HCT116 (cell line): ENCODE measurements around the gene INO80. TPM values are rescaled to one million over a fixed set of nuclear protein-coding genes. Genes with fewer than 3 reads are reported as not detected.

Experiments used
- ATAC-seq: fragments of 200-7000 bp; cut with Tn5 transposase; 2 replicates; pipeline ENCODE4 v1.9.1; 2020; ENCODE audit warnings: mild to moderate bottlenecking, moderate library complexity
- BruUV-seq: library from RNA; stranded (reverse); fragments of 400-500 nt; replicated peaks from 2 replicates; lab custom pipeline; 2021; lab: Mats Ljungman, UMichigan
- CTCF ChIA-PET: fragments of 300-600 bp; sonication (Branson Sonifier 250); formaldehyde crosslinking; loops from one replicate; lab custom pipeline; 2021; ENCODE audit warnings: antibody characterized with exemption; lab: Charles Lee
- POLR2A ChIA-PET: fragments of 300-600, 350-600 bp; sonication (Branson Sonifier 250); formaldehyde crosslinking; loops from one replicate; lab custom pipeline; 2021; ENCODE audit warnings: antibody characterized with exemption; lab: Charles Lee
- RAD21 ChIA-PET, 2 experiments: fragments of 300-600 bp; sonication (Branson Sonifier 250); formaldehyde crosslinking; loops; one replicate each; lab custom pipeline; 2023; ENCODE audit warnings: low total read pairs in 2 of 2; ENCODE audit not compliant: uncharacterized antibody in 2 of 2, unreplicated experiment in 2 of 2, low non-redundant PET in 1 of 2; lab: Charles Lee
- DNase-seq: peaks from one replicate; pipeline ENCODE4 v3.0.0-alpha.2; 2010; ENCODE audit warnings: low read depth, low spot score
- H2AFZ ChIP-seq: fragments of 200-600 bp; shearing (Covaris generic), sonication (generic); 2 replicates; pipeline ENCODE4 v1.6.1; 2017; ENCODE audit warnings: low read depth, mixed run types, mixed read lengths, antibody characterized with exemption, low read length; ENCODE audit not compliant: poor library complexity, severe bottlenecking
- H3K27ac ChIP-seq: 2 replicates; pipeline ENCODE4 v1.5.1; 2012; ENCODE audit warnings: low read depth, low read length
- H3K27me3 ChIP-seq: fragments of 200-600 bp; sonication (generic); 2 replicates; pipeline ENCODE4 v1.6.1; 2016; ENCODE audit warnings: mixed run types, low read length, mixed read lengths; ENCODE audit not compliant: insufficient read depth
- H3K36me3 ChIP-seq, 2 experiments: fragments of 200-500 bp in 1 of 2; fragments of 200-600 bp in 1 of 2; sonication (Bioruptor generic) in 1 of 2; sonication (generic) in 1 of 2; 2 replicates each; pipeline versions ENCODE4 v1.5.1 to v1.6.1; 2014 to 2016; ENCODE audit warnings: low read length in 2 of 2, inconsistent platforms in 1 of 2, mixed read lengths in 1 of 2, mixed run types in 1 of 2; ENCODE audit not compliant: insufficient read depth in 2 of 2, control insufficient read depth in 1 of 2
- H3K4me1 ChIP-seq, 2 experiments: fragments of 200-600 bp in 1 of 2; sonication (generic) in 1 of 2; 2 replicates each; pipeline versions ENCODE4 v1.5.1 to v1.6.1; 2012 to 2017; ENCODE audit warnings: low read length in 2 of 2, inconsistent platforms in 1 of 2, mild to moderate bottlenecking in 1 of 2, mixed read lengths in 1 of 2, mixed run types in 1 of 2, moderate library complexity in 1 of 2; ENCODE audit not compliant: insufficient read depth in 2 of 2, control insufficient read depth in 1 of 2
- H3K4me2 ChIP-seq: fragments of 200-600 bp; sonication (generic); 2 replicates; pipeline ENCODE4 v1.6.1; 2017; ENCODE audit warnings: mixed run types, low read length, mixed read lengths
- H3K4me3 ChIP-seq, 2 experiments: fragments of 200-600 bp in 1 of 2; sonication (generic) in 1 of 2; replicated peaks in 1 of 2; 2 replicates each; pipeline ENCODE4 v1.5.1; 2011 to 2016; ENCODE audit warnings: low read length in 2 of 2, control low read depth in 1 of 2, low read depth in 1 of 2, mild to moderate bottlenecking in 1 of 2, mixed read lengths in 1 of 2, mixed run types in 1 of 2
- H3K79me2 ChIP-seq: fragments of 200-600 bp; sonication (generic); 2 replicates; pipeline ENCODE4 v1.6.1; 2017; ENCODE audit warnings: mild to moderate bottlenecking, mixed run types, low read length, moderate library complexity, mixed read lengths; ENCODE audit not compliant: insufficient read depth
- H3K9ac ChIP-seq: fragments of 200-600 bp; sonication (generic); 2 replicates; pipeline ENCODE4 v1.6.1; 2016; ENCODE audit warnings: low read length, mixed read lengths
- H3K9me2 ChIP-seq: fragments of 200-600 bp; sonication (generic), shearing (Covaris generic); 2 replicates; pipeline ENCODE4 v1.6.1; 2017; ENCODE audit warnings: mixed run types, mild to moderate bottlenecking, moderate library complexity; ENCODE audit not compliant: insufficient read depth
- H3K9me3 ChIP-seq, 2 experiments: fragments of 200-500 bp in 1 of 2; fragments of 200-600 bp in 1 of 2; sonication (Bioruptor generic) in 1 of 2; sonication (generic) in 1 of 2; 2 replicates each; pipeline ENCODE4 v1.6.1; 2014 to 2017; ENCODE audit warnings: low read length in 2 of 2, mixed read lengths in 2 of 2, inconsistent platforms in 1 of 2, low read depth in 1 of 2, mild to moderate bottlenecking in 1 of 2, mixed run types in 1 of 2, moderate library complexity in 1 of 2; ENCODE audit not compliant: control insufficient read depth in 1 of 2, insufficient read depth in 1 of 2
- H4K20me1 ChIP-seq: fragments of 200-600 bp; sonication (generic), shearing (Covaris generic); 2 replicates; pipeline ENCODE4 v1.6.1; 2017; ENCODE audit warnings: mixed run types, mild to moderate bottlenecking, moderate library complexity; ENCODE audit not compliant: insufficient read depth
- CBX3 ChIP-seq: IDR thresholded peaks from 2 replicates; pipeline ENCODE4 v1.6.1; 2012; ENCODE audit warnings: low read depth
- CEBPB ChIP-seq: IDR thresholded peaks from 2 replicates; pipeline ENCODE4 v1.6.1; 2012; ENCODE audit warnings: low read depth
- ELF1 ChIP-seq: IDR thresholded peaks from 2 replicates; pipeline ENCODE4 v1.6.1; 2012; ENCODE audit warnings: low read depth, borderline replicate concordance
- EZH2phosphoT487 ChIP-seq: fragments of 200-600 bp; IDR thresholded peaks from 2 replicates; pipeline ENCODE4 v1.6.1; 2018; ENCODE audit warnings: antibody characterized with exemption, borderline replicate concordance
- FOSL1 ChIP-seq: IDR thresholded peaks from 2 replicates; pipeline ENCODE4 v1.6.1; 2012; ENCODE audit warnings: low read depth
- POLR2AphosphoS5 ChIP-seq: IDR thresholded peaks from 2 replicates; pipeline ENCODE4 v1.6.1; 2011; ENCODE audit warnings: mild to moderate bottlenecking, low read depth, low read length, moderate library complexity
- RAD21 ChIP-seq: IDR thresholded peaks from 2 replicates; pipeline ENCODE4 v1.6.1; 2012; ENCODE audit warnings: low read depth, mild to moderate bottlenecking
- SIN3A ChIP-seq: IDR thresholded peaks from 2 replicates; pipeline ENCODE4 v1.6.1; 2012; ENCODE audit warnings: low read depth
- SRF ChIP-seq: IDR thresholded peaks from 2 replicates; pipeline ENCODE4 v1.6.1; 2012; ENCODE audit warnings: low read depth
- ZFX ChIP-seq: fragments of 450-650 bp; IDR thresholded peaks from 2 replicates; pipeline ENCODE4 v1.6.1; 2017
- intact Hi-C: fragments of 100-400 bp; cut with micrococcal nuclease; formaldehyde crosslinking; loops from 2 replicates; pipeline ENCODE4 v1.10.0; 2022
- total RNA-seq: library from RNA; stranded (reverse); gene quantifications from one replicate; pipeline ENCODE4 v1.2.1, GENCODE V29; 2021; ENCODE audit not compliant: unreplicated experiment
- TF ChIP-seq, protein P1 (sequence below): IDR thresholded peaks from 2 replicates; pipeline ENCODE4 v1.6.1; 2012; ENCODE audit warnings: low read depth
- TF ChIP-seq, protein P2 (sequence below): IDR thresholded peaks from 2 replicates; pipeline ENCODE4 v1.6.1; 2011; ENCODE audit warnings: mild to moderate bottlenecking, low read length, moderate library complexity; ENCODE audit not compliant: insufficient replicate concordance; ENCODE audit errors: extremely low read depth
- TF ChIP-seq, protein P3 (sequence below), 3 experiments: fragments of 200-600 bp in 1 of 3; sonication (generic) in 1 of 3; IDR thresholded peaks in 2 of 3; conservative IDR thresholded peaks in 1 of 3; 2 replicates each; pipeline ENCODE4 v1.5.1; 2012 to 2017; ENCODE audit warnings: low read depth in 2 of 3, low read length in 2 of 3, antibody characterized with exemption in 1 of 3, borderline replicate concordance in 1 of 3, control low read depth in 1 of 3, mild to moderate bottlenecking in 1 of 3, mixed read lengths in 1 of 3, mixed run types in 1 of 3, moderate library complexity in 1 of 3; ENCODE audit not compliant: insufficient read depth in 1 of 3

INO80 gene
- total RNA-seq, 1 experiment from 2014 or later: 28.2 TPM

DNA sequence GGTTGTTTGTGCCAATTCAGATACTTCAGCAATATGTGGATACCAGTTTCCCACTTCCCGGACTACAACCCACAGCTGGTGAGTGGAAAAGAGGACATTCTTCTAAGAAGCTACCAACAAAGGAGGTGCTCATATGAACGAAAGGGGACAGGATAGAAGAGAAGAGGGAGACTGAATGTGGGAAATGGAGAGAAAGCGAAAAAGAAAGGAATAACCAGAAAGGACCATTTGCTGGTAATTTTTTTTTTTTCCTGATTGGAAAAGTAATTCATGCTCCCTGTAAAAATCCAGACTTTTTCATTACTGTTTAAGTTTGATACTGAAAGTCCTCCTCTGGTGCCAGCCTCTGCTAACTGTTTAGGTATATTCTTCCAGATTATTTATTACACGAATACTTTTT is 164.3 kb downstream of the INO80 start:
- Histone ChIP-seq H3K4me1 (peaks cover 9 to 23% of the 10 kb centered on the region in 2 experiments; a peak in 2 of 4 replicates), H3K27me3 (no peaks in the 10 kb centered on the region), H4K20me1 (no peaks in the 10 kb centered on the region), H3K4me3 (no peak overlapping the region), H2AFZ (no peak overlapping the region), H3K9me2 (no peaks in the 10 kb centered on the region), H3K79me2 (no peaks in the 10 kb centered on the region), H3K27ac (no peak overlapping the region), H3K9ac (no peak overlapping the region), H3K4me2 (peak overlapping the region; percentile 95; the same call in 1 of the 2 replicates), H3K9me3 (no peaks in the 10 kb centered on the region), H3K36me3 (no peaks in the 10 kb centered on the region)
- POLR2A ChIA-PET: interaction anchor here (2.1 to 3.9 kb wide), 3 partner anchors 10 to 22 kb away, joined by 39 to 48 read pairs (median 44); partner anchors contain the start of gene DLL4
- DNase-seq: no peak
- CTCF ChIA-PET: interaction anchor here (2.8 kb wide), 1 partner anchor 10 kb away, joined by 24 read pairs; no protein-coding TSS in a partner anchor
- TSS peak; percentile 88 for BruUV-seq
- intact Hi-C loops: no loop called here
- ATAC-seq: no peak
- TF ChIP-seq CBX3: no peak
- no peak for TF ChIP-seq ZFX
- TF ChIP-seq POLR2AphosphoS5: no peak
- TF ChIP-seq RAD21: no peak
- no peak for TF ChIP-seq SIN3A
- RAD21 ChIA-PET: no interaction called here

DNA sequence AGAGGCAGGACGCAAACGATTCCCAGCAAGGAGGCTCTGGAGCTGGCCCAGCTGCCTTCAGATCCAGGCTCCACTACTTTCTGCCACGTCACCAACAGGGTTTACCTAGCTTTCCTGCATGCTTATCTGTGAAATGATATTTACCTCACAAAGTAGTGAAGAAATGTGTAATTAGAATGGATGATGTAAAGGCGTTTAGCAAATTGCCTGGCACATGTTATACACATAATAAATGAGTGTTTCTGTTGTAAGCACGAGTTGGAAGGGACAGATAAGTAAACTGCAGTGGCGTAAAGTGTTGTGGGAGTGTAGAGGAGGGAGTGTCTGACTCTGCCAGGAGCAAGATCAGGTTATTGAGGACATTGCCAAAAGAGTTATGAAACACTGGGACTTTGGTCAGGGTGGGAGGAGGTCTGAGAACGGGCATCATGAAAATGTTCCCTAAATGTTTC is 166.3 kb downstream of the INO80 start:
- BruUV-seq: no TSS peak
- CTCF ChIA-PET: no interaction called here
- RAD21 ChIA-PET: no interaction called here
- TF ChIP-seq RAD21 (no peak), ZFX (no peak), SRF (no peak), ELF1 (no peak), EZH2phosphoT487 (no peak), CEBPB (no peak), FOSL1 (no peak)
- TF ChIP-seq, protein P1, sequence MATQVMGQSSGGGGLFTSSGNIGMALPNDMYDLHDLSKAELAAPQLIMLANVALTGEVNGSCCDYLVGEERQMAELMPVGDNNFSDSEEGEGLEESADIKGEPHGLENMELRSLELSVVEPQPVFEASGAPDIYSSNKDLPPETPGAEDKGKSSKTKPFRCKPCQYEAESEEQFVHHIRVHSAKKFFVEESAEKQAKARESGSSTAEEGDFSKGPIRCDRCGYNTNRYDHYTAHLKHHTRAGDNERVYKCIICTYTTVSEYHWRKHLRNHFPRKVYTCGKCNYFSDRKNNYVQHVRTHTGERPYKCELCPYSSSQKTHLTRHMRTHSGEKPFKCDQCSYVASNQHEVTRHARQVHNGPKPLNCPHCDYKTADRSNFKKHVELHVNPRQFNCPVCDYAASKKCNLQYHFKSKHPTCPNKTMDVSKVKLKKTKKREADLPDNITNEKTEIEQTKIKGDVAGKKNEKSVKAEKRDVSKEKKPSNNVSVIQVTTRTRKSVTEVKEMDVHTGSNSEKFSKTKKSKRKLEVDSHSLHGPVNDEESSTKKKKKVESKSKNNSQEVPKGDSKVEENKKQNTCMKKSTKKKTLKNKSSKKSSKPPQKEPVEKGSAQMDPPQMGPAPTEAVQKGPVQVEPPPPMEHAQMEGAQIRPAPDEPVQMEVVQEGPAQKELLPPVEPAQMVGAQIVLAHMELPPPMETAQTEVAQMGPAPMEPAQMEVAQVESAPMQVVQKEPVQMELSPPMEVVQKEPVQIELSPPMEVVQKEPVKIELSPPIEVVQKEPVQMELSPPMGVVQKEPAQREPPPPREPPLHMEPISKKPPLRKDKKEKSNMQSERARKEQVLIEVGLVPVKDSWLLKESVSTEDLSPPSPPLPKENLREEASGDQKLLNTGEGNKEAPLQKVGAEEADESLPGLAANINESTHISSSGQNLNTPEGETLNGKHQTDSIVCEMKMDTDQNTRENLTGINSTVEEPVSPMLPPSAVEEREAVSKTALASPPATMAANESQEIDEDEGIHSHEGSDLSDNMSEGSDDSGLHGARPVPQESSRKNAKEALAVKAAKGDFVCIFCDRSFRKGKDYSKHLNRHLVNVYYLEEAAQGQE: no peak
- TF ChIP-seq, protein P2, sequence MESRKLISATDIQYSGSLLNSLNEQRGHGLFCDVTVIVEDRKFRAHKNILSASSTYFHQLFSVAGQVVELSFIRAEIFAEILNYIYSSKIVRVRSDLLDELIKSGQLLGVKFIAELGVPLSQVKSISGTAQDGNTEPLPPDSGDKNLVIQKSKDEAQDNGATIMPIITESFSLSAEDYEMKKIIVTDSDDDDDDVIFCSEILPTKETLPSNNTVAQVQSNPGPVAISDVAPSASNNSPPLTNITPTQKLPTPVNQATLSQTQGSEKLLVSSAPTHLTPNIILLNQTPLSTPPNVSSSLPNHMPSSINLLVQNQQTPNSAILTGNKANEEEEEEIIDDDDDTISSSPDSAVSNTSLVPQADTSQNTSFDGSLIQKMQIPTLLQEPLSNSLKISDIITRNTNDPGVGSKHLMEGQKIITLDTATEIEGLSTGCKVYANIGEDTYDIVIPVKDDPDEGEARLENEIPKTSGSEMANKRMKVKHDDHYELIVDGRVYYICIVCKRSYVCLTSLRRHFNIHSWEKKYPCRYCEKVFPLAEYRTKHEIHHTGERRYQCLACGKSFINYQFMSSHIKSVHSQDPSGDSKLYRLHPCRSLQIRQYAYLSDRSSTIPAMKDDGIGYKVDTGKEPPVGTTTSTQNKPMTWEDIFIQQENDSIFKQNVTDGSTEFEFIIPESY: no peak
- TF ChIP-seq, protein P3, sequence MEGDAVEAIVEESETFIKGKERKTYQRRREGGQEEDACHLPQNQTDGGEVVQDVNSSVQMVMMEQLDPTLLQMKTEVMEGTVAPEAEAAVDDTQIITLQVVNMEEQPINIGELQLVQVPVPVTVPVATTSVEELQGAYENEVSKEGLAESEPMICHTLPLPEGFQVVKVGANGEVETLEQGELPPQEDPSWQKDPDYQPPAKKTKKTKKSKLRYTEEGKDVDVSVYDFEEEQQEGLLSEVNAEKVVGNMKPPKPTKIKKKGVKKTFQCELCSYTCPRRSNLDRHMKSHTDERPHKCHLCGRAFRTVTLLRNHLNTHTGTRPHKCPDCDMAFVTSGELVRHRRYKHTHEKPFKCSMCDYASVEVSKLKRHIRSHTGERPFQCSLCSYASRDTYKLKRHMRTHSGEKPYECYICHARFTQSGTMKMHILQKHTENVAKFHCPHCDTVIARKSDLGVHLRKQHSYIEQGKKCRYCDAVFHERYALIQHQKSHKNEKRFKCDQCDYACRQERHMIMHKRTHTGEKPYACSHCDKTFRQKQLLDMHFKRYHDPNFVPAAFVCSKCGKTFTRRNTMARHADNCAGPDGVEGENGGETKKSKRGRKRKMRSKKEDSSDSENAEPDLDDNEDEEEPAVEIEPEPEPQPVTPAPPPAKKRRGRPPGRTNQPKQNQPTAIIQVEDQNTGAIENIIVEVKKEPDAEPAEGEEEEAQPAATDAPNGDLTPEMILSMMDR (IDR thresholded peaks at IDR 0.05 in 2 of 3, conservative IDR thresholded peaks at IDR 0.05 in 1 of 3; ENCODE audit: borderline replicate concordance in 1 of 3, insufficient read depth in 1 of 3, low read depth in 2 of 3, low read length in 2 of 3): no peak

More for the DNA sequence above, 166.3 kb downstream of the INO80 start:
- H2AFZ ChIP-seq: no peak overlapping the region
- no peak overlapping the region for H3K4me3 ChIP-seq
- H3K4me2 ChIP-seq: no peak overlapping the region
- H3K9ac ChIP-seq: no peak overlapping the region
- intact Hi-C loops: no loop called here
- no peaks in the 10 kb centered on the region for H3K27me3 ChIP-seq
- no peaks in the 10 kb centered on the region for H3K79me2 ChIP-seq
- no peaks in the 10 kb centered on the region for H4K20me1 ChIP-seq
- no peaks in the 10 kb centered on the region for H3K9me2 ChIP-seq
- POLR2A ChIA-PET: no interaction called here
- no peaks in the 10 kb centered on the region for H3K9me3 ChIP-seq
- peaks cover 9 to 23% of the 10 kb centered on the region in 2 experiments; a peak in 2 of 4 replicates for H3K4me1 ChIP-seq
- ATAC-seq: no peak
- H3K27ac ChIP-seq: no peak overlapping the region
- DNase-seq: no peak
- H3K36me3 ChIP-seq: no peaks in the 10 kb centered on the region
